Measurements from ENCODE around the gene PRELID3B. TPM values are rescaled to one million over a fixed set of nuclear protein-coding genes. Genes with fewer than 3 reads are reported as not detected.

The PRELID3B gene
- total and polyA plus RNA-seq, 2 of the 8 experiments (the other 6 are each of a cell fraction or from before 2014, with no cell fraction given): 8.1 to 50.5 TPM

GRCh38 chr20:59030911-59031563 lies 11.5 kb downstream of the PRELID3B start (continued):
- TF ChIP-seq TBP (IDR thresholded peaks at IDR 0.05; ENCODE audit: low read depth, low read length) (no peak), KDM5A (IDR thresholded peaks at IDR 0.05; ENCODE audit: low read length) (no peak), SIX5 (IDR thresholded peaks at IDR 0.05; ENCODE audit: low read depth, low read length) (no peak), TCF12 (IDR thresholded peaks at IDR 0.05; ENCODE audit: low read depth, low read length) (no peak), MAX (IDR thresholded peaks at IDR 0.05) (no peak), POLR2A (IDR thresholded peaks at IDR 0.05; ENCODE audit: control extremely low read depth in 1 of 2, low read depth in 2 of 2, low read length in 2 of 2) (no peak)
